ENCODE measurements around the gene MAPKAPK2. TPM values are rescaled to one million over a fixed set of nuclear protein-coding genes. Genes with fewer than 3 reads are reported as not detected.

Gene MAPKAPK2
- total RNA-seq (100 to 1,000 TPM in 4 of 9 donors, 10 to 100 TPM in 5; 25.3 to 129 (median 90.3) TPM), polyA plus RNA-seq (10 to 100 TPM; 66.6 to 80.7 (median 71.6) TPM)
- long read RNA-seq, donor 1, transcript MAPKAPK2-202 (10 exons, 2,961 nt), result major isoform, 9 of 26 reads
- long read RNA-seq, donor 1, partial matches to known transcripts, result 16 of 26 reads
- long read RNA-seq, donor 1, other reads (novel, unspliced or antisense), result 0 of 26 reads
- long read RNA-seq, donor 2, transcript MAPKAPK2-202 (10 exons, 2,961 nt), result major isoform, 5 of 5 reads
- long read RNA-seq, donor 2, partial matches to known transcripts, result 0 of 5 reads
- long read RNA-seq, donor 2, other reads (novel, unspliced or antisense), result 0 of 5 reads
- long read RNA-seq, donor 3, partial matches to known transcripts, result 0 of 2 reads
- long read RNA-seq, donor 3, other reads (novel, unspliced or antisense), result 0 of 2 reads
- long read RNA-seq, donor 4, partial matches to known transcripts, result 0 of 4 reads
- long read RNA-seq, donor 4, other reads (novel, unspliced or antisense), result 4 of 4 reads
- long read RNA-seq, donor 5, transcript MAPKAPK2-202 (10 exons, 2,961 nt), result major isoform, 7 of 21 reads
- long read RNA-seq, donor 5, partial matches to known transcripts, result 1 of 21 reads
- long read RNA-seq, donor 5, other reads (novel, unspliced or antisense), result 11 of 21 reads
- long read RNA-seq, donor 6, partial matches to known transcripts, result 0 of 5 reads
- long read RNA-seq, donor 6, other reads (novel, unspliced or antisense), result 5 of 5 reads
- long read RNA-seq, donor 7, partial matches to known transcripts, result 0 of 3 reads
- long read RNA-seq, donor 7, other reads (novel, unspliced or antisense), result 0 of 3 reads
- long read RNA-seq, donor 8, transcript MAPKAPK2-202 (10 exons, 2,961 nt), result major isoform, 15 of 15 reads
- long read RNA-seq, donor 8, partial matches to known transcripts, result 0 of 15 reads
- long read RNA-seq, donor 8, other reads (novel, unspliced or antisense), result 0 of 15 reads
- long read RNA-seq, donor 9, partial matches to known transcripts, result 0 of 3 reads
- long read RNA-seq, donor 9, other reads (novel, unspliced or antisense), result 0 of 3 reads
- long read RNA-seq, donor 10, partial matches to known transcripts, result 0 of 1 reads
- long read RNA-seq, donor 10, other reads (novel, unspliced or antisense), result 0 of 1 reads

- intact Hi-C loops (cut with DNase I), result loop anchor here in 1 of 2 donors (5.0 kb wide), 1 partner anchor 38 kb away; no protein-coding TSS in a partner anchor
- 1 to 3% (median 1%) methylated on average over 14 to 80 of the region's 82 CpGs for WGBS, 4 donors
- no peaks in the 10 kb centered on the region for H3K27me3 ChIP-seq
- H3K27ac ChIP-seq, result peak within 1 kb of the TSS; percentile 93 to 100 (median 95)
- no peaks in the 10 kb centered on the region for H3K36me3 ChIP-seq (replicated peaks in 1 of 2)
- peak; percentile 69 to 88 (median 84) for DNase-seq
- TF ChIP-seq, protein P1, sequence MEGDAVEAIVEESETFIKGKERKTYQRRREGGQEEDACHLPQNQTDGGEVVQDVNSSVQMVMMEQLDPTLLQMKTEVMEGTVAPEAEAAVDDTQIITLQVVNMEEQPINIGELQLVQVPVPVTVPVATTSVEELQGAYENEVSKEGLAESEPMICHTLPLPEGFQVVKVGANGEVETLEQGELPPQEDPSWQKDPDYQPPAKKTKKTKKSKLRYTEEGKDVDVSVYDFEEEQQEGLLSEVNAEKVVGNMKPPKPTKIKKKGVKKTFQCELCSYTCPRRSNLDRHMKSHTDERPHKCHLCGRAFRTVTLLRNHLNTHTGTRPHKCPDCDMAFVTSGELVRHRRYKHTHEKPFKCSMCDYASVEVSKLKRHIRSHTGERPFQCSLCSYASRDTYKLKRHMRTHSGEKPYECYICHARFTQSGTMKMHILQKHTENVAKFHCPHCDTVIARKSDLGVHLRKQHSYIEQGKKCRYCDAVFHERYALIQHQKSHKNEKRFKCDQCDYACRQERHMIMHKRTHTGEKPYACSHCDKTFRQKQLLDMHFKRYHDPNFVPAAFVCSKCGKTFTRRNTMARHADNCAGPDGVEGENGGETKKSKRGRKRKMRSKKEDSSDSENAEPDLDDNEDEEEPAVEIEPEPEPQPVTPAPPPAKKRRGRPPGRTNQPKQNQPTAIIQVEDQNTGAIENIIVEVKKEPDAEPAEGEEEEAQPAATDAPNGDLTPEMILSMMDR (IDR thresholded peaks at IDR 0.05), result no peak
- peak in 1 of 2 donors; percentile 47 for TF ChIP-seq POLR2A (IDR thresholded peaks at IDR 0.05)
- H3K4me1 ChIP-seq (replicated peaks in 1 of 2), result peaks cover 25 to 37% of the 10 kb centered on the region in 2 donors
- H3K9me3 ChIP-seq (replicated peaks in 1 of 3), result no peaks in the 10 kb centered on the region
- H3K4me3 ChIP-seq, result peak within 1 kb of the TSS; percentile 21 to 98 (median 84)
Measured at GRCh38 chr1:206684478-206685333, at the start of gene MAPKAPK2. Gene MAPKAPK2 (plus strand): TSS chr1:206684905. CDS start chr1:206685230, 325 bp downstream.

GRCh38 chr1:206635080-206635977 is 49.4 kb upstream of the MAPKAPK2 start, which contains the start of gene DYRK3:
Gene DYRK3 (plus strand): TSS chr1:206635536. CDS start chr1:206635704, 168 bp downstream.
- Histone ChIP-seq H3K4me1 (replicated peaks in 1 of 2) (peaks cover 8 to 28% of the 10 kb centered on the region in 2 donors), H3K27me3 (no peaks in the 10 kb centered on the region), H3K27ac (peak within 1 kb of the TSS in 4 of 5 donors; percentile 27 to 85 (median 62)), H3K36me3 (replicated peaks in 1 of 2) (peaks cover 0 to 3% of the 10 kb centered on the region in 2 donors), H3K4me3 (peak within 1 kb of the TSS; percentile 37 to 97 (median 80)), H3K9me3 (replicated peaks in 1 of 3) (no peaks in the 10 kb centered on the region)
- intact Hi-C loops (cut with DNase I), result loop anchor here (2.0 to 10.0 kb wide), 3 partner anchors 29 to 279 kb away; no protein-coding TSS in a partner anchor
- peak; percentile 95 to 97 (median 97) for DNase-seq
- WGBS, 4 donors, result 0% methylated on average over 18 to 84 of the region's 84 CpGs
- peak; percentile 72 to 93 for TF ChIP-seq POLR2A (IDR thresholded peaks at IDR 0.05)
- TF ChIP-seq, protein P1 (IDR thresholded peaks at IDR 0.05), result no peak

DNA sequence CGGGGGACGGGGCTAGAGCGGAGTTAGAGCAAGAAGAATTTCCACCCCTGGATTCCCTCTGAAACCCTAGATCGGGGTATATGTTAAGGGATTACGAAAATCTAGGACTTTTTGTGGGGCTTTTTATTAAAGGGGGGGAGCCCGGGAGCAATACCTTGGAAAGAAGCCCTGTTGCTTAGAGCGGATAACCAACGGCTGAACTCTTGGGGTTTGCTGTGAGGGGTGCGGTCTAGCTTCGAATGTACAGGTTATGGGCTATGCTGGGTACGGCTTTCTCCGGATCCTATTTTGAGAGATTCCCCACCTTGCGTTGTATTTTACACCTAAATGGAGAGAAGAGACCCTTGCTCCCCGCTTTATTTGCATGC is 48.7 kb upstream of the MAPKAPK2 start:
- H3K4me1 ChIP-seq (replicated peaks in 1 of 2), result peaks cover 8 to 28% of the 10 kb centered on the region in 2 donors
- no peaks in the 10 kb centered on the region for H3K27me3 ChIP-seq
- H3K27ac ChIP-seq, result peak overlapping the region in 3 of 5 donors; percentile 44 to 85 (median 81)
- H3K9me3 ChIP-seq (replicated peaks in 1 of 3), result no peaks in the 10 kb centered on the region
- intact Hi-C loops (cut with DNase I), result loop anchor here (2.0 to 10.0 kb wide), 3 partner anchors 29 to 279 kb away; no protein-coding TSS in a partner anchor
- peaks cover 0 to 3% of the 10 kb centered on the region in 2 donors for H3K36me3 ChIP-seq (replicated peaks in 1 of 2)
- TF ChIP-seq POLR2A (IDR thresholded peaks at IDR 0.05), result no peak
- TF ChIP-seq, protein P1 (IDR thresholded peaks at IDR 0.05), result no peak
- WGBS, 4 donors, result 6 to 8% (median 6%) methylated on average over 12 to 14 of the region's 14 CpGs
- H3K4me3 ChIP-seq, result peak overlapping the region; percentile 37 to 97 (median 80)
- no peak for DNase-seq

Measured in adrenal gland (tissue), 19 donors.